Gastroesophageal sphincter (tissue), 3 donors: Measurements from ENCODE around the gene CACUL1.

Experiments used
- CTCF ChIP-seq, 4 experiments: fragments of 200-600 bp in 2 of 4; fragments of 450-650 bp in 2 of 4; sonication (generic) in 1 of 4; IDR thresholded peaks; one replicate each; pipeline ENCODE4 v1.5.1; 2017 to 2019; ENCODE audit warnings: antibody characterized with exemption in 4 of 4, mild to moderate bottlenecking in 2 of 4, moderate library complexity in 2 of 4
- EP300 ChIP-seq: sonication (generic); formaldehyde crosslinking; IDR thresholded peaks from one replicate; pipeline ENCODE4 v1.6.1; 2017; ENCODE audit warnings: antibody characterized with exemption, mild to moderate bottlenecking
- POLR2AphosphoS5 ChIP-seq: sonication (generic); formaldehyde crosslinking; IDR thresholded peaks from one replicate; pipeline ENCODE4 v1.6.1; 2017; ENCODE audit warnings: antibody characterized with exemption

- TF ChIP-seq CTCF (IDR thresholded peaks at IDR 0.05) (no peak), EP300 (no peak), POLR2AphosphoS5 (no peak)
Observed at GRCh38 chr10:118672766-118673715, 81.7 kb downstream of the CACUL1 start.
